ENCODE results near the gene DPCD.
A peak's percentile ranks its signal among the peaks of the same experiment; 100 is the strongest.

Gene DPCD

DNA sequence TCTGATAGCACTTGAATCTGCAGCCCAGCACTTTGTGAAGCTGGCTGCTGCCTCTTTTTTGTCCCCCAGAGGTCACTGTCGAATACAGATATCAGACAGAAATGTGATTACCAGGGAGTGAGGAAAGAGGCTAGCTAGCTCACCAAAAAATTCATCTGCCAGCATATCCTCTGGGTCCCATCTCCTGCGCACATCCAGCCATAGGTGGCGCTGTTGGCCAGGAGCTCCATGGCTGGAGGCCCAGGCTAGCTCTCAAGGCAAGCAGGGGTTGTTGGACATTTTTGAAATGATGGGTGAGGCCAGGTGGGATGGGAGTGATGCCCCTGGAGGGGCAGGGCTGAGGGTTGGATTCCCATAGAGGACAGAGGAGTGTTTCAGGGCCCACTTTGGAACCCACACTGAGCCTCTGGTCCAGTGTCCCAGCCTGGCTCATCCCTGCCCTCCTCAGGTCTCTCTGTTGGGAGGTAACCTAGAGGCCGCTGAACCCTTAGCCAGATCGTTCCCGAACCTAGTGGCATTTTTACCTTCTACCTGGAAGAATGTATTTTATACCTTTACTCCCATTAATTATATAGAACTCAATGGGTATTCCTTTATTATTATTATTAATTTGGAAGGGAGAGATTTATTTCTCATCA lies 14.8 kb downstream of the DPCD start:
- Mint-ChIP-seq H3K4me3 (no peak overlapping the region), H3K9me3 (no peaks in the 10 kb centered on the region), H3K27me3 (no peaks in the 10 kb centered on the region), H3K36me3 (peaks cover 1% of the 10 kb centered on the region), H3K4me1 (no peaks in the 10 kb centered on the region), H3K27ac (peak overlapping the region; percentile 41)

DNA sequence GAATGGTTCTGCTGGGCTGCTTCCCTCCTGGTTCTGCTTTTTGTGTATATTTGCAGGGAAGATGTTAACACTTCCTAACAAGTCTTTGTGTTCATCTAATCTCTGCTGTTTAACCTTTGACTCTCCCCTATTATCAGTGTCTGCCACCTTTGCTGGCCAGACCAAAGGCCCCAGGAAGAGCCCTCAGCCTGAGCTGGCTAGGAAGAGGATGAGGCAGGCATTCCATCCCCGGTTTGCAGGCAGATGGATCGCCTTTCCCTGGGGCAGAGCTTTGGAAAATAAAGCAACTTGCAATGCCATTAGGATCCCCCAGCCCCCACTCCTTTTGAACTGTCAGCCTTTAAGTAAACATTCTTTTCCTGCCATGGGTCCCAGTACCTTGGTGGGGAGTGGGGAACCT lies 19.0 kb downstream of the DPCD start:
- H3K4me3 Mint-ChIP-seq: no peak overlapping the region
- H3K27me3 Mint-ChIP-seq: no peaks in the 10 kb centered on the region
- H3K4me1 Mint-ChIP-seq: peaks cover 4% of the 10 kb centered on the region
- no peak overlapping the region for H3K27ac Mint-ChIP-seq
- no peaks in the 10 kb centered on the region for H3K9me3 Mint-ChIP-seq
- peaks cover 5% of the 10 kb centered on the region for H3K36me3 Mint-ChIP-seq

DNA sequence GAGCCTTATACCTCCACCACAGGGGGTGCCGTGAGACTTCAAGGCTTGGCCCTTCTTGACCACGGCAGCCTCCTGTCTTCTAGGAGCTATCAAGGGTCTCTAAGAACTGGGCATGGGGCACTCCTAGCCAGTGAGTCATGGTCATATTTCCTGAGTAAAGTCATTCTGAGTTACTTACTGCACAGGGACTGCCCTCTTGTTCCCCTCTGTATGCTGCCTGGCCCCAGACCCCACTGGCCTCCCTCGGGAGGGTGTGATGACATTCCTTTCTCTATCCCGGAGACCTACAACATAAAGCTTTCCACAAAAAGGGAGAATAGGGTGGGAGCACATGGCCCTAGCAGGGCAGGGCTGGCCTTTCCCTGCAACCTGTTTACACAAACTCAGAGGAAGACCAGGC lies 21.4 kb downstream of the DPCD start:
- Mint-ChIP-seq H3K9me3 (no peaks in the 10 kb centered on the region), H3K36me3 (peaks cover 3% of the 10 kb centered on the region), H3K27me3 (no peaks in the 10 kb centered on the region), H3K4me3 (no peak overlapping the region), H3K4me1 (peaks cover 4% of the 10 kb centered on the region), H3K27ac (no peak overlapping the region)

DNA sequence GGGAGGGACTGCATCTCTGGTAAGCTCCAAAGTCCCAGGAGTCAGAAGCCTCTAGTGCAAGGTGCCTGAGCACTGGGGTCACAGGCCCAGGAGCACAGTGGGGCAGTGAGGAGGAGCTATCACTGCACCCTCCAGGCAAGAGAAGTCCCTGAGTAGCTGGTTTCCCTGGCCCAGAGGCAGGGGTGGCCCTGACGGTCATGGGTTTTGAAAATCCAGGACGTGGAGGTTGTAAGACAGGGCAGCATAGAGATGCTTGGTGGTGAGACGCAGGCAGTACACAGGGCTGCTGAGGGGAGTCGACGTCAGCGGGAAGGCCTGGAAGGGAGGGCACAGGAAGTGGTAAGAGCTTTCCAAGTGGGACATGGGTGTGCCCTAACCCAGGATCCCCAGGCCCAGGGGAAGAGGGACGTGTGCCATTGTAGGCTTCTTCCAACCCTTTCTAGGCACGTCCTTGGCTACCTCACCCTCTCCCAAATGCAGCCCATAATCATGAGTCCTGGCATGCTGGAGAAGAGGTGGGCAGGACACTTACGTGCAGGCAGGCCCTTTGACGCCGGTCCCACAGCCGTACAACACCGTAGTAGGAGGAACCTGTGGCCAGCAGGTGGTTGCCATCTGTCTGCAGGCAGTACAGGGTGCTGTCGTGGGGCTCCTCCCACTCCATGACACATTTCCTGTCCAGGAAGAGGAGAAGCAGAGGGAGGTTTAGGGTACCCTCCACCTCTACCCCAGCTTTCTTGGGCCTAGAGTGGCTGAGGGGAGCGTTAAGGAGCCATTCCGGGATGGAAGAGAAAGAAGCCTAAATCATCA lies 23.2 kb downstream of the DPCD start:
- Mint-ChIP-seq H3K27ac (peak overlapping the region; percentile 68), H3K27me3 (no peaks in the 10 kb centered on the region), H3K4me1 (peaks cover 4% of the 10 kb centered on the region), H3K36me3 (peaks cover 3% of the 10 kb centered on the region), H3K9me3 (no peaks in the 10 kb centered on the region), H3K4me3 (no peak overlapping the region)

DNA sequence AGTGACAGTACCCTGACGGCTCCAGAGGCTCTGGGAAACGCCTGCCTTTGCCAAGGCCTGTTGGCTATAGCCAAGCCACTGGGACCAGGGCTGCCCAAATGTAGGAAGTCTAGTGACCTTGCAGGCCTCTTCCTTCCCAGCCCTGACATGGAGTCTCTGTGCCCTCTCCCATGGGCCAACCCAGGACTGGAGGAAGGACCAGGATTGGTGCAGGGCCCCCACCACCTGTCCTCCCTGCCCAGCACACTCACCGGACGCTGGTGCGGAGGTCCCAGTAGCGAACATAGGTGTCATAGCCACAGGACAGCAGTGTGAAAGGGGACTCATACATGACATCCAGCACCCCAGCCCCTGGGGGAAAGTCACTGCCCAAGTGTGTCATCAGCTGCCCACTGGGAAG lies 24.0 kb downstream of the DPCD start:
- Mint-ChIP-seq H3K27me3 (no peaks in the 10 kb centered on the region), H3K36me3 (peaks cover 3% of the 10 kb centered on the region), H3K4me1 (peaks cover 4% of the 10 kb centered on the region), H3K4me3 (no peak overlapping the region), H3K27ac (peak overlapping the region; percentile 12), H3K9me3 (no peaks in the 10 kb centered on the region)

DNA sequence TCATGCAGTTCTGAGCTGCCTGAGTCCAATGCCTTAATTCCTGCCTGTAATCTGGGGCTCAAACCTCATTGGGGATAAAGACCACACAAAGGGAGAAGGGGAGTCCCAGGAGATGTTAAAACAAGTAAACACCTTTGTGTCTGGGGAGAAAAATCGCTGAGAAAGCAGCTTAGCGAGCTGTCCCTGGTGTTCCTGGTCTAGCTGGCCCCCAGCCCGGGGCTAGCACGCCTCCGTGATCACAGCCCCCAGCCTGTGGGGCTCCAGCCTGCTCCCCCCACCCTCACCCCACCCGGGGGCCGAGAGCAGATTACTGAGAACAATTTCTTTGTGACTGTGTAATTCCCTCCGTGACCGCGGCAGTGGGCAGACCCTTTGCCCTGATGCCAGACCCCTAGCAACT lies 24.8 kb downstream of the DPCD start:
- Mint-ChIP-seq H3K36me3 (peaks cover 6% of the 10 kb centered on the region), H3K9me3 (no peaks in the 10 kb centered on the region), H3K4me3 (no peak overlapping the region), H3K4me1 (peaks cover 4% of the 10 kb centered on the region), H3K27ac (no peak overlapping the region), H3K27me3 (no peaks in the 10 kb centered on the region)

DNA sequence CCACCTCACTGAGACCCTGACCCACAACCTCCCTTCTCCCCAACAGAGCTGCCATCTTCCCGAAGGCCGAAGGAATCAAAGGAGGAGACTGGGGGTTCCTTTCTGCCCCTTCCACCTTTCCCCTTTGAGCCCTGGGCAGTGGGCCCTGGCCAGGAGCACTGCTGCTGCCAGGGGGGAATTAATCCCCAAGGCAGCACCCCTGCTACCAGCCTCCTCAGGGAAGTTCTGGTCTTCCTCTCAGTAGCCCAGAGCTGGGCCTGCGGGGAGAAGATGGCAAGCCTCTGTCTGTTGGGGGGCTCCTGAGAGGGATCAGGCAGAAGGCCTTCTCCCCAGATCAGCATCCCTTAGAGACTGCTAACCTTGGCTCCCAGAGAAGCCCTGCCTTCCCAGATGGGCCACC lies 25.5 kb downstream of the DPCD start:
- Mint-ChIP-seq H3K27ac (no peak overlapping the region), H3K36me3 (peaks cover 6% of the 10 kb centered on the region)

DNA sequence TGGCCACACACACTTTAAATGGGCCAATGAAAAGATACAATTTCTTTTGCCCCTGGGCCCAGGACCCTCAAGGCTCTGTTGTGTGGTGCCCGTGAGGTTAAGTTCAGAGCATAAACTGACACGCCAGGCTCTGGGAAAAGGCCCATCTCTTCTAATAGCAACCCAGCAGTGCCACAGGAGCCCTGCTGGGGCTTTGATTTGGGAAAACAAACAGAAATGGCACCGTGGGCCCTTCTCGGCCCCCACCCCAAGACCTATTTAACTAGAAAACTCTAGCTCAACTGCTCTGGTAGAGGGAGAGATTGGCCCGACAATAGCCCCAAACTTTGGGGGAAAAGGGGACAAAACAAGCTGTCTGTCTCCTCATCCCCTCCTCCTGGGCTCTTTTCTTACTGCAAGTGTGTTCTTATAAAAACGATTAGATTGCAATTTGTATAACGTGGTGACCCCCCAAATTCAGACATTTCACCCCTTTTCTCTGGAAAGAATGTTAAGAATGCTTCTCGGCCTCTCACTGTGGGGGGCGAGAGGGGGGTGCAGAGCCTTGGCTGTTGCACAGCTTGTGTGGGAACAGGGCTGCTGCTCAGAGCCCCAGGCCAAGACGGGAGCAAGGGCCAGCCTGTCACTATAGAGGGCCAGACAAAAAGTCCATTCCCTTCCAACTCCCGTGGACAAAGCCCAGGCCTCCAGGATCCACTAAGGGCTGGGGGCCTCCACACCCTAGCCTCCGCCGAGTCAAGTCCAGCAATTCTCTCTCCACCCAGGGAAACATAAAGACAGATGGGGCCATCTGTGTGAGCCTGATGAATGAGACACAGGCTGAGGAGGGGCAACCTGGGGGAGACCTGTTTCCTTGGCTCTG lies 26.8 kb downstream of the DPCD start:
- no peaks in the 10 kb centered on the region for H3K27me3 Mint-ChIP-seq
- peaks cover 4% of the 10 kb centered on the region for H3K4me1 Mint-ChIP-seq
- peaks cover 4% of the 10 kb centered on the region for H3K36me3 Mint-ChIP-seq
- H3K27ac Mint-ChIP-seq: no peak overlapping the region
- no peak overlapping the region for H3K4me3 Mint-ChIP-seq
- no peaks in the 10 kb centered on the region for H3K9me3 Mint-ChIP-seq

More for the DNA sequence above, 25.5 kb downstream of the DPCD start:
- Mint-ChIP-seq H3K9me3 (no peaks in the 10 kb centered on the region), H3K4me3 (no peak overlapping the region), H3K27me3 (no peaks in the 10 kb centered on the region), H3K4me1 (peaks cover 4% of the 10 kb centered on the region)

DNA sequence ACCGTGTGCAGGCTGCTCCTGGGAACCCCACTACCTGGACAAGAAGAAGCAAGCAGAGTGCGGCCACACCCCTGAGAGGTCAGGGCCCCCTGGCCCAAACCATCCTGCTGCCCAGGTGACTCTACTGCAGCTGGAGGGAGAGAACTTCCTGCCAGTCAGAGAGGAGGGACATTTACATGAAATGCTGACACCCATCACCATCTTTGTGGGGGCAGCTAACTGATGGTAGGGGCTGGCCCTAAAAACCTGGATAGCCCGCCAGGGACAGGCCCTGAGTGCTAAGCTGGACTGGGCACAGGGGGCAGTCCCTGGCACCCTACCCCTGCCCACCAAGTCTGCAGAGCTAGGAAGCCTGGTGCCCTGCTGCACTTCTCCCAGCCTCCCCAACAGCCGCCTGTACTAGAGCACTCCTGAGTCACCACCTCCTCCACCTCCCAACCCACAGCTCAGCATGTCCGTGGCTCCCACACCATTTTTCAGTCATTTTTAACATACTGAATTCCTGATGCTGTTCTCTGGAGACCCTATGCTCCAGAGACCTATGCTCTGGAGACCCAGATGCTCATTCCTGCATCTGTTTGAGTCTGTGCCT lies 27.5 kb downstream of the DPCD start:
- Mint-ChIP-seq H3K27ac (no peak overlapping the region), H3K36me3 (peaks cover 4% of the 10 kb centered on the region), H3K4me3 (no peak overlapping the region), H3K9me3 (no peaks in the 10 kb centered on the region), H3K4me1 (peaks cover 4% of the 10 kb centered on the region), H3K27me3 (no peaks in the 10 kb centered on the region)

DNA sequence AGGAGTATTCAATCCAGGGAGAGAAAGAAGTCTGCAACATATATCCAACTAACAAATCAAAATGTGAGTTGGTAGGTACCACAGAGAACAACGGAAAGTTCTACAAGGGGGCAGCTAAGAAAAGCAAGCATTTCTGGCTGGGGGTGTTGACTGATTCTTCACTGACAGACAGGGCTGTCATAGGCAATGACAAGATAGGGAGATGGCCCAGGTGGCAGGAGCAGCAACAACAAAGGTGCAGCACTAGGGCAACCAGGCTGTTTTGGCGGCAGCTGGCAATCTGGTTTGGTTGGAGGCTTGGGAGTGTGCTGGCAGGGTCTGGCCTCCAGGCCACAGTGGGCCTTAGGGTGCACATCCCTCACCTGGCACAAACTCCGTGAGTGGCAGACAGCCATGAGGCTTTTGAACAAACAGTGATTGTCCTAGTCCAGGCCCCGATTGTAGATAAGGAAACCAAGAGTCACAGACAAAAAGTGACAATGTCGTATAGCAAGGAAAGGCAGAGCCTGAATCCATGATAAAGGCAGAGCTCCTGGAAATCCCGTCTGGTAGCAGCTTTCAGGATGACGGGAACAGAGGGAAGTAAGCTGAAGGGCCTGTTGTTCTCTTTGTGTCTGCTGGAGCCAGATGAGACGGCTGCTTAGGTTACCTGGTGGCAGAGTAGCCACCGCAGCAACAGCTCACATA lies 28.4 kb downstream of the DPCD start:
- no peak overlapping the region for H3K27ac Mint-ChIP-seq
- no peak overlapping the region for H3K4me3 Mint-ChIP-seq
- H3K27me3 Mint-ChIP-seq: no peaks in the 10 kb centered on the region
- peaks cover 2% of the 10 kb centered on the region for H3K4me1 Mint-ChIP-seq
- peaks cover 2% of the 10 kb centered on the region for H3K36me3 Mint-ChIP-seq
- H3K9me3 Mint-ChIP-seq: no peaks in the 10 kb centered on the region

DNA sequence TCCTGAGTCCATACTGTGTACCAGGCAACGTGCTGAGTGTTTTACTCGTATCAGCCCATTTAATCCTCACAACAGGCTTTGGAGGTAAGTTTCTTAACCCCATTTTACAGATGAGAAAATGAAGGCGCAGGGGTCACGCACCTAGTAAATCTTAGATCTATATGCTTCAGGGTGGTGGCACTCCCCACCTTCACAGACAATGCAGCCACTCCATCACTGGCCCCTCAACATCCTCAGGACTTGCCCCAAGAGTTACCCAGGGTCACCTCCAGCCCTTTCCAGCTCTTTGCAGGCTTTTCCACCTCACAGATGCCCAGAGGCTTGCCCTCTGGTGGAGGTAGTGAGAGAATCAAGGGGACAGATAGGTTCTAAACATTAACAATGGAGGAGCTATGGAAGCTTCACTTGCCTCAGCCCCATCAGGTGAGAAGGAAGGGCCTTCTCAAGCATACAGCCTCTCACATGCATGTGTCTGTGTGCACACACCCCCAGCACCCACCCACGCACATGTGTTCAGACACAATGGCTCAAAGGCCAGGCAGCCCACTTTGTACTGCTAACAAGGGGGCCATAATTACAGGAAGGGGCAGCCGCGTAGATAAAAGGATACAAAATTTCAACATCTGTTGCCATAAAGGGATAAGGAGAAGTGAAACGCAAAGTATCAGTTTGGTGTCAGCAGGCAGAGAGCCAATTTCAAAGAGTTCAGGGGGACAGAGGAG lies 29.1 kb downstream of the DPCD start:
- no peaks in the 10 kb centered on the region for H3K27me3 Mint-ChIP-seq
- no peaks in the 10 kb centered on the region for H3K4me1 Mint-ChIP-seq
- no peak overlapping the region for H3K4me3 Mint-ChIP-seq
- H3K9me3 Mint-ChIP-seq: no peaks in the 10 kb centered on the region
- peaks cover 6% of the 10 kb centered on the region for H3K36me3 Mint-ChIP-seq
- peak overlapping the region; percentile 23 for H3K27ac Mint-ChIP-seq

DNA sequence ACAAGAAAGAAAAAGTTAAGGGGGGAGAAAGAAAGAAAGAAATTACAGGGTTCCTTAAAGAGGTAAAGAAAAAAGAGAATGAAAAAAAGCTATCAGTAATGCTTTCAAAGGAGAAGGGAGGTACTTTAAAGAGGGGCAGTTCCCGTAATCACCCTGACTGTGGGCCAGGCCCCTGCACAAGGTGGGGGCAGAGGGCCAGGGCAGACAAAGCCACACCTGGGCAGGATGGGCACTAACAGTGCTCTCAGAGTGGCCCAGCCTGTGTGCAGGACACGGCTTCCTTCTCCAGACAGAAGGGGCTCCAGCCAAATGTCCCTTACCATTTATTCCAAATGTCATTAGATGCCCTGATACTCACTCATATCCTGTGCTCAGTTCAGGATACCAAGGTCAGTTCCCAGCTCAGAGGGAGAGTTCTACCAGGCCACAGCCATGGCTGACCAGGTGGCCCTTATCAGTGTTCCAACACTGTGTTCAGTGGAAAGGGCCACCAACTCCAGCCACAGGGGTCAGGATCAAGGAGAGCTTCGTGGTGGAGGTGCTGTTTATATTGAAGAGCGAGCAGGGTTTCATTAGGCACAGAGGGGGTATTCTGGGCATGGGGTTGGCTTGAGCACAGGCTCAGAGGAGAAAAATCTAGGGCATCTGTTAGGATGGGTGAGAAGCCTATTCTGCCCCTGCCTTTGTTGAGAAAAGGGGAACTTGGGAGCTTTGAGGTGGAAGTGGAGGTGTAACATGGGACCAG lies 29.9 kb downstream of the DPCD start:
- Mint-ChIP-seq H3K27me3 (no peaks in the 10 kb centered on the region), H3K27ac (peak overlapping the region; percentile 23), H3K4me3 (no peak overlapping the region), H3K9me3 (no peaks in the 10 kb centered on the region), H3K36me3 (peaks cover 6% of the 10 kb centered on the region), H3K4me1 (no peaks in the 10 kb centered on the region)

DNA sequence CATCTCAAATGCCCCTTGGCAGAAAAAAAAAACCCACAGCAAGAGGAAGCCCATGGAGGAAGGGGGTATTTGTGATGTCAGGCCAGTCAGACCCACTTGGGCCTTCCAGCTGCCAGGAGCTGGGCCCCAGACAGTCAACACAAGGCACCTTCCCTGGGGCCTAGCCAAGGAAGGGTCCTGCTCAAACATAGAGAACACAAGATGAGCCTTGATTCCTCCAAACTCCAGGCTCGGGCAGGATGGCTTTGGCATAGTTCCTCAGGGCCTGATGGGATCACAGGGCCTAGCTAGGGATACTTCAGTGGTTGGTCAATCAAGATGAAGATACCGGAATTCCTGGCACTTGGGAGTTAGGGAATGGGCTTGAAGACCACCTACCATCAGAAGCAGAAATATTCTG lies 30.8 kb downstream of the DPCD start:
- Mint-ChIP-seq H3K9me3 (no peaks in the 10 kb centered on the region), H3K4me1 (no peaks in the 10 kb centered on the region), H3K36me3 (peaks cover 9% of the 10 kb centered on the region), H3K4me3 (no peak overlapping the region), H3K27ac (no peak overlapping the region), H3K27me3 (no peaks in the 10 kb centered on the region)

DNA sequence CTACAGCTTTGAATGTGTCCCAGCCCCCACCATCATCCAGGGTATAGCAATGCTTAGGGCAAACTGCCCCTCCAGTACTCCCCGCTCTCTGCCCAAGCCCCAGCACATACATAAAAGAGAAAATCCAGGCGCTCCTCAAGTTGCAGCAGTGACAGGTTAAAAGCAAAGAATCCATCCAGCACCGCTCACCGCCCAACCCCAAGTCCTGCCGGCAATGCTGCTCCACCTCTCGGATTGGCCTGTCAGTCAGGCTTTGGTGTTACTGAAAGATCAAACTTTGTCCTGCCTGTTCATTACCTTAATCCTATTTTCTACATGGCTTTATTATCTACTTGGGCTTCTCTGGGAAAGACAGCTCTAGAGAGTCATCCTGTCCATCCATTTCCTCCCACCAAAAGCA lies 31.9 kb downstream of the DPCD start:
- no peak overlapping the region for H3K4me3 Mint-ChIP-seq
- no peaks in the 10 kb centered on the region for H3K4me1 Mint-ChIP-seq
- H3K27me3 Mint-ChIP-seq: no peaks in the 10 kb centered on the region
- H3K9me3 Mint-ChIP-seq: no peaks in the 10 kb centered on the region
- peaks cover 11% of the 10 kb centered on the region for H3K36me3 Mint-ChIP-seq
- H3K27ac Mint-ChIP-seq: no peak overlapping the region

All from activated naive CD4-positive, alpha-beta T cell treated with anti-CD3 and anti-CD28 coated beads, Interleukin-2, amount 50 U/mL, for 24 hours (primary cell).